A549 (cell line): ENCODE data around the gene SLC26A5. TPM values are rescaled to one million over a fixed set of nuclear protein-coding genes. Genes with fewer than 3 reads are reported as not detected.

Experiments used
- ATAC-seq, 2 experiments: fragments of 200-7000 bp in 1 of 2; fragments of >200 bp in 1 of 2; cut with Nextera tagmentation in 1 of 2; cut with Tn5 transposase in 1 of 2; 3 replicates each; pipeline versions ENCODE4 v1.8.0 to v1.9.1; 2018 to 2020; ENCODE audit warnings: mild to moderate bottlenecking in 1 of 2, moderate library complexity in 1 of 2
- CTCF ChIA-PET: fragments of 300-600 bp; sonication (Branson Sonifier 250); formaldehyde crosslinking; extraction: SDS; loops from one replicate; lab custom pipeline; 2021; ENCODE audit warnings: antibody characterized with exemption, inconsistent platforms; lab: Yijun Ruan, JAX
- POLR2A ChIA-PET: fragments of 350-600 bp; formaldehyde crosslinking; extraction: SDS; loops from one replicate; lab custom pipeline; 2021; ENCODE audit warnings: antibody characterized with exemption, inconsistent platforms; lab: Yijun Ruan, JAX
- DNase-seq, 2 experiments: peaks; one replicate each; pipeline versions ENCODE4 v3.0.0 to v3.0.0-alpha.2; 2011 to 2016; ENCODE audit warnings: low read depth in 1 of 2, low spot score in 1 of 2
- FAIRE-seq: peaks from 2 replicates; lab custom pipeline; 2011; peaks lifted over from hg19 to GRCh38; lab: Jason Lieb, UNC
- H3K27ac ChIP-seq, 2 experiments: fragments of >200 bp; sonication (Bioruptor Twin); formaldehyde crosslinking; 3 replicates each; pipeline ENCODE4 v1.5.1; 2016 to 2017
- H3K4me1 ChIP-seq: fragments of >200 bp; sonication (Bioruptor Twin); formaldehyde crosslinking; 3 replicates; pipeline ENCODE4 v1.6.1; 2016
- H3K4me2 ChIP-seq: fragments of >200 bp; sonication (Bioruptor Twin); formaldehyde crosslinking; 3 replicates; pipeline ENCODE4 v1.6.1; 2016
- H3K4me3 ChIP-seq: fragments of >200 bp; sonication (Bioruptor Twin); formaldehyde crosslinking; 3 replicates; pipeline ENCODE4 v1.5.1; 2016
- H3K9me3 ChIP-seq: fragments of >200 bp; sonication (Bioruptor Twin); formaldehyde crosslinking; 3 replicates; pipeline ENCODE4 v1.6.1; 2016
- CBX8 ChIP-seq: fragments of 200-600 bp; sonication (generic); IDR thresholded peaks from 2 replicates; pipeline ENCODE4 v1.6.1; 2016
- CHD4 ChIP-seq: fragments of 200-600 bp; sonication (generic); IDR thresholded peaks from 2 replicates; pipeline ENCODE4 v1.6.1; 2016; ENCODE audit warnings: antibody characterized with exemption, mild to moderate bottlenecking, borderline replicate concordance
- FOSL2 ChIP-seq, 2 experiments: fragments of 450-650 bp in 1 of 2; fragments of >200 bp in 1 of 2; sonication (Bioruptor Twin) in 1 of 2; formaldehyde crosslinking; IDR thresholded peaks; 2 replicates each; pipeline versions ENCODE4 v1.5.0 to v1.6.1; 2016 to 2020; ENCODE audit warnings: mild to moderate bottlenecking in 1 of 2, moderate library complexity in 1 of 2
- HEYL ChIP-seq: fragments of 250-450 bp; sonication (Bioruptor Pico); IDR thresholded peaks from 2 replicates; pipeline ENCODE4 v1.8.0; 2021; ENCODE audit warnings: mild to moderate bottlenecking, moderate library complexity
- HMGXB4 ChIP-seq: fragments of 250-450 bp; sonication (Bioruptor Pico); IDR thresholded peaks from 2 replicates; pipeline ENCODE4 v1.5.0; 2021; ENCODE audit warnings: mild to moderate bottlenecking, moderate library complexity, borderline replicate concordance
- HOXA7 ChIP-seq: fragments of 250-450 bp; sonication (Bioruptor Pico); IDR thresholded peaks from 2 replicates; pipeline ENCODE4 v1.5.0; 2020; ENCODE audit warnings: mild to moderate bottlenecking, moderate library complexity
- HOXB13 ChIP-seq: fragments of 250-450 bp; sonication (Bioruptor Pico); IDR thresholded peaks from 2 replicates; pipeline ENCODE4 v1.5.0; 2020; ENCODE audit warnings: low read depth, mild to moderate bottlenecking, moderate library complexity
- JUN ChIP-seq, 2 experiments: fragments of >200 bp; sonication (Bioruptor Twin); formaldehyde crosslinking; IDR thresholded peaks; 2 replicates in 1 of 2; 3 replicates in 1 of 2; pipeline ENCODE4 v1.6.1; 2016 to 2017
- KDM1A ChIP-seq: fragments of 200-600 bp; sonication (generic); IDR thresholded peaks from 2 replicates; pipeline ENCODE4 v1.6.1; 2016; ENCODE audit warnings: low read depth, mild to moderate bottlenecking
- MYC ChIP-seq: IDR thresholded peaks from 2 replicates; pipeline ENCODE4 v1.6.1; 2012; ENCODE audit warnings: mild to moderate bottlenecking, inconsistent platforms, low read length, improper control_type of control experiment, borderline replicate concordance
- PHF8 ChIP-seq: fragments of 200-600 bp; sonication (generic); IDR thresholded peaks from 2 replicates; pipeline ENCODE4 v1.6.1; 2016; ENCODE audit warnings: low read depth, mild to moderate bottlenecking, antibody characterized with exemption, moderate library complexity, borderline replicate concordance
- POLR2AphosphoS2 ChIP-seq: conservative IDR thresholded peaks from 2 replicates; pipeline ENCODE4 v1.6.1; 2012; ENCODE audit warnings: low read length, improper control_type of control experiment, inconsistent platforms
- SMC3 ChIP-seq: fragments of >200 bp; sonication (Bioruptor Twin); formaldehyde crosslinking; IDR thresholded peaks from 3 replicates; pipeline ENCODE4 v1.6.1; 2018; ENCODE audit warnings: inconsistent platforms
- TFCP2L1 ChIP-seq: fragments of 250-450 bp; sonication (Bioruptor Pico); IDR thresholded peaks from 2 replicates; pipeline ENCODE4 v1.5.0; 2021; ENCODE audit warnings: mild to moderate bottlenecking
- TP53 ChIP-seq: fragments of 250-450 bp; sonication (Bioruptor Pico); IDR thresholded peaks from 2 replicates; pipeline ENCODE4 v1.5.0; 2021; ENCODE audit warnings: mild to moderate bottlenecking, moderate library complexity
- ZC3H11A ChIP-seq: fragments of 450-650 bp; IDR thresholded peaks from 2 replicates; pipeline ENCODE4 v1.6.1; 2014; ENCODE audit warnings: antibody characterized with exemption, mild to moderate bottlenecking
- ZNF302 ChIP-seq: fragments of 250-450 bp; sonication (Bioruptor Pico); IDR thresholded peaks from 2 replicates; pipeline ENCODE4 v1.9.0; 2021; ENCODE audit warnings: inconsistent platforms, mild to moderate bottlenecking, moderate library complexity
- WGBS: methylation state at CpG from one replicate; pipeline ENCODE4 v1.1.6; 2017; ENCODE audit errors: missing lambda C conversion rate; 5-methylcytosine and 5-hydroxymethylcytosine counted together
- polyA plus RNA-seq, 4 experiments: library from polyadenylated mRNA; depleted of rRNA in 3 of 4; stranded (reverse); fragments of >200 nt; fragmentation: RNase III in 1 of 4; extraction: RNeasy Plus Mini Kit Qiagen cat#74134 plus additional on column Dnase treatment in 1 of 4; gene quantifications; 2 replicates in 3 of 4; 3 replicates in 1 of 4; pipeline ENCODE4 v1.2.3, GENCODE V29; 2011 to 2017
- TF ChIP-seq, protein P1 (sequence below): fragments of 450-650 bp; IDR thresholded peaks from 2 replicates; pipeline ENCODE4 v1.6.1; 2014; ENCODE audit warnings: antibody characterized with exemption
- TF ChIP-seq, protein P2 (sequence below): fragments of >200 bp; sonication (Bioruptor Twin); formaldehyde crosslinking; IDR thresholded peaks from 3 replicates; pipeline ENCODE4 v1.5.1; 2016
- TF ChIP-seq, protein P3 (sequence below): fragments of 150-350 bp; IDR thresholded peaks from 2 replicates; pipeline ENCODE4 v1.6.1; 2014; ENCODE audit warnings: low read depth, mild to moderate bottlenecking, low read length

SLC26A5 gene
- polyA plus RNA-seq, 2 of the 4 experiments (the other 2 are of a cell fraction): not detected

- TF ChIP-seq JUN (IDR thresholded peaks at IDR 0.05) (no peak), MYC (no peak)
- TF ChIP-seq, all 56 proteins: peak for 0
Observed at GRCh38 chr7:103382032-103382402, 64.0 kb downstream of the SLC26A5 start (continued).

DNA sequence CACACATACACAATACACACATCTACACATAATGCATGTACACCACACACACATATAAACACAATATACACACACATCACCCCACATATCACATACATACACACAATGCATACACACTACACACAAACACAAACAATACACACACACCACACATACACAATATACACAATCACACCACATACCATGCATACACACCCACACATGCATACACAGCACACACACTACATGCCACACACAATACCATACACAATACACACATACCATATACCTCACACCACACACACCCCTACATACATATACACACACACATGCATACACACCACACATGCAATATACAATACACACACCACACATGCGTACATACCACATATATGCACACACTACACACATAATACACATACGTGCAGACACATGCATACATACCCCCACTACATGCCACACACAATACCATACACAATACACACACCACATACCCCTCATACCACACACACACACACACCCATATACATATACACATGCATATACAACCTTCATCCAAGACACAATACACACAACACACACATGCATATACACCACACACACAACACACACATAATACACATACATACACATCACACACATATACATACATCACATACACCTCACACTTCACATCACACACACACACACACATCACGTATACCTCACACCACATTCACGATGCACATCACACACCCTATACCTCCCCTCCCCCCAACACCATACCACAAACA is 64.6 kb downstream of the SLC26A5 start:
- Histone ChIP-seq H3K4me1 (no peaks in the 10 kb centered on the region), H3K4me3 (no peak overlapping the region), H3K4me2 (no peak overlapping the region), H3K27ac (no peak overlapping the region), H3K9me3 (no peaks in the 10 kb centered on the region)
- ChIA-PET POLR2A (no interaction called here), CTCF (no interaction called here)
- no peak for ATAC-seq
- WGBS: 38% methylated on average over 4 of the region's 4 CpGs
- no peak for DNase-seq
- FAIRE-seq: no peak
- TF ChIP-seq ZNF302 (no peak), POLR2AphosphoS2 (no peak), FOSL2 (IDR thresholded peaks at IDR 0.05) (no peak), FOSL2 (CRISPR knock-in tag; IDR thresholded peaks at IDR 0.05) (no peak), HMGXB4 (no peak), SMC3 (no peak), TP53 (CRISPR knock-in tag) (no peak), HOXB13 (no peak), CHD4 (no peak), MYC (no peak), HOXA7 (no peak)
- TF ChIP-seq, protein P1, sequence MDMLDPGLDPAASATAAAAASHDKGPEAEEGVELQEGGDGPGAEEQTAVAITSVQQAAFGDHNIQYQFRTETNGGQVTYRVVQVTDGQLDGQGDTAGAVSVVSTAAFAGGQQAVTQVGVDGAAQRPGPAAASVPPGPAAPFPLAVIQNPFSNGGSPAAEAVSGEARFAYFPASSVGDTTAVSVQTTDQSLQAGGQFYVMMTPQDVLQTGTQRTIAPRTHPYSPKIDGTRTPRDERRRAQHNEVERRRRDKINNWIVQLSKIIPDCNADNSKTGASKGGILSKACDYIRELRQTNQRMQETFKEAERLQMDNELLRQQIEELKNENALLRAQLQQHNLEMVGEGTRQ: no peak
- TF ChIP-seq, protein P2, sequence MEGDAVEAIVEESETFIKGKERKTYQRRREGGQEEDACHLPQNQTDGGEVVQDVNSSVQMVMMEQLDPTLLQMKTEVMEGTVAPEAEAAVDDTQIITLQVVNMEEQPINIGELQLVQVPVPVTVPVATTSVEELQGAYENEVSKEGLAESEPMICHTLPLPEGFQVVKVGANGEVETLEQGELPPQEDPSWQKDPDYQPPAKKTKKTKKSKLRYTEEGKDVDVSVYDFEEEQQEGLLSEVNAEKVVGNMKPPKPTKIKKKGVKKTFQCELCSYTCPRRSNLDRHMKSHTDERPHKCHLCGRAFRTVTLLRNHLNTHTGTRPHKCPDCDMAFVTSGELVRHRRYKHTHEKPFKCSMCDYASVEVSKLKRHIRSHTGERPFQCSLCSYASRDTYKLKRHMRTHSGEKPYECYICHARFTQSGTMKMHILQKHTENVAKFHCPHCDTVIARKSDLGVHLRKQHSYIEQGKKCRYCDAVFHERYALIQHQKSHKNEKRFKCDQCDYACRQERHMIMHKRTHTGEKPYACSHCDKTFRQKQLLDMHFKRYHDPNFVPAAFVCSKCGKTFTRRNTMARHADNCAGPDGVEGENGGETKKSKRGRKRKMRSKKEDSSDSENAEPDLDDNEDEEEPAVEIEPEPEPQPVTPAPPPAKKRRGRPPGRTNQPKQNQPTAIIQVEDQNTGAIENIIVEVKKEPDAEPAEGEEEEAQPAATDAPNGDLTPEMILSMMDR: no peak

- peak in 1 of 2 experiments; percentile 48; a peak in 2 of 6 replicates for ATAC-seq
- no peak overlapping the region for H3K4me2 ChIP-seq
- TF ChIP-seq KDM1A (no peak), ZC3H11A (no peak), CBX8 (no peak), TFCP2L1 (CRISPR knock-in tag) (no peak), SMC3 (no peak), HEYL (CRISPR knock-in tag) (no peak), POLR2AphosphoS2 (no peak), HOXA7 (no peak), PHF8 (no peak)
- TF ChIP-seq, protein P3, sequence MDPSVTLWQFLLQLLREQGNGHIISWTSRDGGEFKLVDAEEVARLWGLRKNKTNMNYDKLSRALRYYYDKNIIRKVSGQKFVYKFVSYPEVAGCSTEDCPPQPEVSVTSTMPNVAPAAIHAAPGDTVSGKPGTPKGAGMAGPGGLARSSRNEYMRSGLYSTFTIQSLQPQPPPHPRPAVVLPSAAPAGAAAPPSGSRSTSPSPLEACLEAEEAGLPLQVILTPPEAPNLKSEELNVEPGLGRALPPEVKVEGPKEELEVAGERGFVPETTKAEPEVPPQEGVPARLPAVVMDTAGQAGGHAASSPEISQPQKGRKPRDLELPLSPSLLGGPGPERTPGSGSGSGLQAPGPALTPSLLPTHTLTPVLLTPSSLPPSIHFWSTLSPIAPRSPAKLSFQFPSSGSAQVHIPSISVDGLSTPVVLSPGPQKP: no peak
- no peak for FAIRE-seq
- no peak overlapping the region for H3K27ac ChIP-seq
- no peaks in the 10 kb centered on the region for H3K4me1 ChIP-seq
- no peak overlapping the region for H3K4me3 ChIP-seq
- ChIA-PET POLR2A (interaction anchor here (1.1 kb wide), 1 partner anchor 33 kb away, joined by 6 read pairs; the partner anchor contains the start of gene PSMC2), CTCF (no interaction called here)
- no peak for DNase-seq
- WGBS: 41% methylated on average over 5 of the region's 5 CpGs
- H3K9me3 ChIP-seq: no peaks in the 10 kb centered on the region
Observed at GRCh38 chr7:103380395-103381191, 65.4 kb downstream of the SLC26A5 start.
